Measurements from ENCODE around the gene SRSF7.
"Not testable (repeated sequence)": the region's sequence is repeated elsewhere in the genome, so short reads cannot be mapped to it uniquely, and the experiment has no call there.

The SRSF7 gene

DNA sequence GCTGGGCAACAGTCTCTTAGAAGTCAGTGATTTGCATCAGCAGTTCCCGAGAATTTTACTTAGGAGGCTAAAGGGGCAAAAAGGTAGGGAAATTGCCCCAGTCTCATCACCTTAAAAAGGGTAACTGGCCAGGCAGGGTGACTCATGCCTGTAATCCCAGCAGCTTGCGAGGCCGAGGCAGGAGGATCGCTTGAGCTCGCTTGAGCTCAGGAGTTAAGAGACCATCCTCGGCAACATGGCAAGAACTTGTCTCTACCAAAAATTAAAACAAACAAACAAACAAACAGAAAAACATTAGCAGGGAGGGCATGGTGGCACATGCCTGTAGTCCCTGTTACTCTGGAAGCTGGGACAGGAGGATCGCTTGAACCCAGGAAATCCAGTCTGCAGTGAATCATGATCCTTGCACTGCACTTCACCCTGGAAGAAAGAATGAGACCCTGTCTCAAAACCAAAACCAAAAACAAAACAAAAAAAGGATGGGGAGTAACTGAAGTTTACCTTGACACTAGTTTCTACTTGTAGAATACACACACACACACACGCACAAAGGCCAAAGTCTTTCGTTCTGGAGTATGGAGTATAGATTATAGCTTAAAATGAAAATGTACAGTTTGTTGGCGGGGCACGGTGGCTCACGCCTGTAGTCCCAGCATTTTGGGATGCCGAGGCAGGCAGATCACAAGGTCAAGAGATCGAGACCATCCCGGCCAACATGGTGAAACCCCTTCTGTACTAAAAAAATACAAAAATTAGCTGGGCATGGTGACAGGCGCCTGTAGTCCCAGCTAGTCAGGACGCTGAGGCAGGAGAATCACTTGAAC lies 24.1 kb upstream of the SRSF7 start:
- ATAC-seq (ENCODE audit: low read depth): no peak
- no peak overlapping the region for H3K27ac Mint-ChIP-seq
- peaks cover 7% of the 10 kb centered on the region for H3K27me3 Mint-ChIP-seq

GRCh38 chr2:38771632-38772031 lies 20.5 kb upstream of the SRSF7 start:
- Mint-ChIP-seq H3K27ac (no peak overlapping the region), H3K4me3 (no peak overlapping the region), H3K36me3 (no peaks in the 10 kb centered on the region), H3K9me3 (no peaks in the 10 kb centered on the region), H3K4me1 (no peaks in the 10 kb centered on the region), H3K27me3 (peaks cover 4% of the 10 kb centered on the region)
- DNase-seq (ENCODE audit: low spot score in 2 of 2): no peak
- ATAC-seq (ENCODE audit: low read depth): no peak

More for the DNA sequence above, 24.1 kb upstream of the SRSF7 start:
- Mint-ChIP-seq H3K4me1 (peaks cover 7% of the 10 kb centered on the region), H3K36me3 (no peaks in the 10 kb centered on the region), H3K4me3 (no peak overlapping the region), H3K9me3 (no peaks in the 10 kb centered on the region)
- DNase-seq (ENCODE audit: low spot score in 2 of 2): no peak

- Mint-ChIP-seq H3K27ac (no peak overlapping the region), H3K4me3 (no peak overlapping the region), H3K36me3 (no peaks in the 10 kb centered on the region), H3K27me3 (no peaks in the 10 kb centered on the region), H3K9me3 (no peaks in the 10 kb centered on the region), H3K4me1 (no peaks in the 10 kb centered on the region)
- no peak for DNase-seq (ENCODE audit: low spot score in 2 of 2)
- ATAC-seq (ENCODE audit: low read depth): no peak
Observed at GRCh38 chr2:38765551-38765950, 14.4 kb upstream of the SRSF7 start.

DNA sequence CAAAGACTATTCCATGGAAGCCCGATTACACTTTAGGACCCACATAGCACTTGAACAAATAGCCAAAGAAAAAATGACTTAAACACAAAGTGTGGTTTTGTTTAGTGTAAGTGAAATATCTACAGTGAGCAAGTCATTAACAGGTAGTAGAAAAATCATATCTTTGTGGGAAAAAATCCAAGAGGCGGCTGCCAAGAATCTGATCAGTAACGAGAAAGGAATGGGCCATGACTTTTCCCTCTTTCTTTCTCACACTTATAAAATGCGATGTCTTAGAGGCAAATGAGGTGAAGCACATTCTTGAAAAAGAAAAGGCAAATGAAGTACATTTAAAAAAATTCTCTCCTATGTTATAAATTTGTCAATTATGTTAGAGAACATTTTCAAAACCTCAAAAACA lies 14.0 kb upstream of the SRSF7 start:
- Mint-ChIP-seq H3K27ac (no peak overlapping the region), H3K4me3 (no peak overlapping the region), H3K9me3 (no peaks in the 10 kb centered on the region), H3K36me3 (no peaks in the 10 kb centered on the region), H3K27me3 (no peaks in the 10 kb centered on the region), H3K4me1 (no peaks in the 10 kb centered on the region)
- no peak for ATAC-seq (ENCODE audit: low read depth)
- no peak for DNase-seq (ENCODE audit: low spot score in 2 of 2)

GRCh38 chr2:38763728-38764127 lies 12.6 kb upstream of the SRSF7 start:
- no peaks in the 10 kb centered on the region for H3K9me3 Mint-ChIP-seq
- DNase-seq (ENCODE audit: low spot score in 2 of 2) (no peak), ATAC-seq (ENCODE audit: low read depth) (no peak)
- no peaks in the 10 kb centered on the region for H3K36me3 Mint-ChIP-seq
- H3K27ac Mint-ChIP-seq: no peak overlapping the region
- no peaks in the 10 kb centered on the region for H3K4me1 Mint-ChIP-seq
- H3K4me3 Mint-ChIP-seq: no peak overlapping the region
- H3K27me3 Mint-ChIP-seq: no peaks in the 10 kb centered on the region

- H3K36me3 Mint-ChIP-seq: no peaks in the 10 kb centered on the region
- ATAC-seq (ENCODE audit: low read depth): no peak
- no peak overlapping the region for H3K4me3 Mint-ChIP-seq
- no peaks in the 10 kb centered on the region for H3K4me1 Mint-ChIP-seq
- no peaks in the 10 kb centered on the region for H3K9me3 Mint-ChIP-seq
- H3K27me3 Mint-ChIP-seq: no peaks in the 10 kb centered on the region
- no peak overlapping the region for H3K27ac Mint-ChIP-seq
- DNase-seq (ENCODE audit: low spot score in 2 of 2): no peak
Observed at GRCh38 chr2:38763228-38763627, 12.1 kb upstream of the SRSF7 start.

DNA sequence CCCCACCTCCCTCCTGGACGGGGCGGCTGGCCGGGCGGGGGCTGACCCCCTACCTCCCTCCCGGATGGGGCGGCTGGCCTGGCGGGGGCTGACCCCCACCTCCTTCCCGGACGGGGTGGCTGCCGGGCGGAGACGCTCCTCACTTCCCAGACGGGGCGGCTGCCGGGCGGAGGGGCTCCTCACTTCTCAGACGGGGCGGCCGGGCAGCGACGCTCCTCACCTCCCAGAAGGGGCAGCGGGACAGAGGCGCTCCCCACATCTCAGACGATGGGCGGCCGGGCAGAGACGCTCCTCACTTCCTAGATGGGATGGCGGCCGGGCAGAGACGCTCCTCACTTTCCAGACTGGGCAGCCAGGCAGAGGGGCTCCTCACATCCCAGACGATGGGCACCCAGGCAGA lies 4.7 kb upstream of the SRSF7 start:
- not testable (repeated sequence) for H3K27me3 Mint-ChIP-seq; H3K4me3 Mint-ChIP-seq; ATAC-seq (ENCODE audit: low read depth); H3K27ac Mint-ChIP-seq; H3K4me1 Mint-ChIP-seq; H3K9me3 Mint-ChIP-seq; H3K36me3 Mint-ChIP-seq; DNase-seq (ENCODE audit: low spot score in 2 of 2)

GRCh38 chr2:38754506-38754905 lies 3.3 kb upstream of the SRSF7 start:
- Mint-ChIP-seq H3K4me3 (peak overlapping the region; percentile 75), H3K9me3 (no peaks in the 10 kb centered on the region), H3K4me1 (peaks cover 14% of the 10 kb centered on the region), H3K36me3 (peaks cover 8% of the 10 kb centered on the region), H3K27me3 (no peaks in the 10 kb centered on the region), H3K27ac (peak overlapping the region; percentile 41)
- ATAC-seq (ENCODE audit: low read depth) (no peak), DNase-seq (ENCODE audit: low spot score in 2 of 2) (no peak)

DNA sequence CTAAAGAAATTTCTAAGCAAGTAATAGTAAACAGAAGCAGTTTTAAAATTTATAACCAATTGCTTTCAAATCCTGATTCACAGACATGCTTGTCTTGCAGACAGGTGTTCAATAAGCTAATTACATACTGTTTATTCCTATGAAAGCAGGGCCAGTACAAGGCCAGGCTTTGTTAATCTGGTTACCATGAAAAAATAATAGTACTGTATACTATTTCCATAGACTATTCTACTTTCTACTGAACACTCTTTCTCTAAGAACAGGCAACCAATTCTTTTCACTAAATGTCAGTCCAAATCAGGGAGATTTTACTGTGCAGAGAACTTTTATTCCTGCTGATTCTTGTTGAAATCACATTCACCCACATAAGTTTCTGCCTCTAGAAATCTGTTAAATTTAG lies 2.9 kb upstream of the SRSF7 start:
- Mint-ChIP-seq H3K27me3 (no peaks in the 10 kb centered on the region), H3K27ac (no peak overlapping the region)

GRCh38 chr2:38751596-38752410 lies 642 bp upstream of the SRSF7 start:
- peak overlapping the region; percentile 99 for H3K4me3 Mint-ChIP-seq
- H3K27me3 Mint-ChIP-seq: no peaks in the 10 kb centered on the region
- H3K4me1 Mint-ChIP-seq: peaks cover 29% of the 10 kb centered on the region
- H3K36me3 Mint-ChIP-seq: peaks cover 26% of the 10 kb centered on the region
- peak; percentile 21 for ATAC-seq (ENCODE audit: low read depth)
- DNase-seq (ENCODE audit: low spot score in 2 of 2): no peak
- peak overlapping the region; percentile 100 for H3K27ac Mint-ChIP-seq
- H3K9me3 Mint-ChIP-seq: no peaks in the 10 kb centered on the region

More for the DNA sequence above, 2.9 kb upstream of the SRSF7 start:
- no peak for DNase-seq (ENCODE audit: low spot score in 2 of 2)
- ATAC-seq (ENCODE audit: low read depth): no peak
- Mint-ChIP-seq H3K4me3 (peak overlapping the region; percentile 54), H3K36me3 (peaks cover 10% of the 10 kb centered on the region), H3K4me1 (peaks cover 17% of the 10 kb centered on the region), H3K9me3 (no peaks in the 10 kb centered on the region)

DNA sequence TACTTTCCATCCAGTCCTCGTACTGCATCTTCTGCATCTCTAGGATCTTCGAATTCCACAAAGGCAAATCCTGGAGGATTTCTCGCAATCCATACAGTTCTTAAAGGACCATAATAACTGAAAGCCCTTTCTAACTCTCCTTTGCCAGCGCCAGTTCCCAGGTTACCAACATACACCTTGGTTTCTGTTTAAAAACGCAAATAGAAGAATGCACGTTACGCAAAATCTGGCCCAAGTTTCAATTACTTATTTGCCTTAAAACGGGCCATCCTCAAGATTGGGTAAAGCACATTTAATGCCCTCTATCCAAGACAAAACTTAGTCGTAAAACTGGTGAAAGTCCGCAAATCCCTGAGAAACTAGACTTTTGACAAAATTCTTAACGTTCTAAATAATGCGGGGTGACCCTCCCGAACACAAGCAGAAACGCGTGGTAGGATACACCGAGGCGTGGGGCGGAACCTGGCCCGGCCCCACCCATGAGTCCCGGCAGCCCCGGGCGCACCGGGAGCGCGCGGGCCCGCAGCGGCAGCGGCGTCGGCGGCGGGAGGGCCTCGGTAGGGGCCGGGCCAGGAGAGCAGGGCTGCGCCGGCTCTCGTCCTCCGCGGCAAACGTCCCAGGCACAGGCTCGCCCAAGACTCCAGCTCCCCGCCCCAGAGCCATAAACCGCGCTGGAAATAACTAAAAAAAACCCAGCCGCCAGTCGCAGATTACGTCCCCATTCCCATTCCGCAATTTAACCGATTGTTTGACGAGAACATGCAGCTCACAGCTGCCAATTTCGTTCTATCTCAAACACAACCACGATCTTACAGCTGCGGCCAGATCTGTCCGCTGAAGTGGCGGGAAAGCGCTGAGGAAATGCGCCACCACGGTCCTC lies 910 bp downstream of the SRSF7 start:
- peak overlapping the region; percentile 99 for H3K4me3 Mint-ChIP-seq
- no peaks in the 10 kb centered on the region for H3K9me3 Mint-ChIP-seq
- no peaks in the 10 kb centered on the region for H3K27me3 Mint-ChIP-seq
- peaks cover 35% of the 10 kb centered on the region for H3K4me1 Mint-ChIP-seq
- ATAC-seq (ENCODE audit: low read depth) (peak; percentile 36), DNase-seq (ENCODE audit: low spot score in 2 of 2) (peak in 1 of 2 donors; percentile 54)
- peak overlapping the region; percentile 100 for H3K27ac Mint-ChIP-seq
- peaks cover 32% of the 10 kb centered on the region for H3K36me3 Mint-ChIP-seq

GRCh38 chr2:38748943-38749804 lies 2.0 kb downstream of the SRSF7 start:
- H3K9me3 Mint-ChIP-seq: no peaks in the 10 kb centered on the region
- H3K36me3 Mint-ChIP-seq: peaks cover 36% of the 10 kb centered on the region
- H3K4me3 Mint-ChIP-seq: peak overlapping the region; percentile 99
- no peaks in the 10 kb centered on the region for H3K27me3 Mint-ChIP-seq
- DNase-seq (ENCODE audit: low spot score in 2 of 2): peak in 1 of 2 donors; percentile 58
- peak; percentile 17 for ATAC-seq (ENCODE audit: low read depth)
- H3K4me1 Mint-ChIP-seq: peaks cover 39% of the 10 kb centered on the region
- peak overlapping the region; percentile 100 for H3K27ac Mint-ChIP-seq

DNA sequence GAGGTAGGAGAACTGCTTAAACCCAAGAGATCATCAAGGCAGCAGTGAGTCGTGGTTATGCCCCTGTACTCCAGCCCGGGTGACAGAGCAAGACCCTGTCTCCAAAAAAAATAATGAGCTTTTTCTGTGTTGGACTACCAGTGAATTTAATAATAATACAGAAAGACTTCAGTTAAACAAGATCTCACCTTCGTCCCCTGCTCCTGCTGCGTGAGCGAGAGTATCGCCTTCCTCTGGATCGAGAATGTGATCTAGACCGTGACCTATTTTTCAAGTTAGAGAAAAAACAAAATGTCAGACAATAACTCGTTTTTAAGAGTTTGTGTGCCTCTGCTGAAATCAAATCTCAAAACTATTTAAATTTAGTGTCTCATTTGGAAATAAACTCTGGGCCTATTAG lies 2.8 kb downstream of the SRSF7 start:
- H3K27me3 Mint-ChIP-seq: no peaks in the 10 kb centered on the region
- no peak overlapping the region for H3K4me3 Mint-ChIP-seq
- ATAC-seq (ENCODE audit: low read depth) (no peak), DNase-seq (ENCODE audit: low spot score in 2 of 2) (no peak)
- peaks cover 40% of the 10 kb centered on the region for H3K4me1 Mint-ChIP-seq
- H3K9me3 Mint-ChIP-seq: no peaks in the 10 kb centered on the region
- peak overlapping the region; percentile 100 for H3K27ac Mint-ChIP-seq
- H3K36me3 Mint-ChIP-seq: peaks cover 39% of the 10 kb centered on the region

All from memory B cell (primary cell).